Measurements from ENCODE around the gene MED23.
"Not testable (repeated sequence)": the region's sequence is repeated elsewhere in the genome, so short reads cannot be mapped to it uniquely, and the experiment has no call there.

The MED23 gene

GRCh38 chr6:131532580-131533039 is 95.4 kb downstream of the MED23 start:
- in situ Hi-C loops (cut with HindIII; ENCODE audit: low sequenced_read_pairs) = no loop called here

GRCh38 chr6:131531681-131532080 is 96.4 kb downstream of the MED23 start:
- in situ Hi-C loops (cut with HindIII; ENCODE audit: low sequenced_read_pairs); H3K4me3 ChIP-seq (ENCODE audit: low read depth, low read length); DNase-seq (ENCODE audit: low read depth): not testable (repeated sequence)

More at GRCh38 chr6:131532580-131533039, 95.4 kb downstream of the MED23 start:
- no peak for DNase-seq (ENCODE audit: low read depth)
- no peak overlapping the region for H3K4me3 ChIP-seq (ENCODE audit: low read depth, low read length)
- no peak for TF ChIP-seq CTCF (IDR thresholded peaks at IDR 0.05; ENCODE audit: low read depth, low read length, missing control alignments)

GRCh38 chr6:131530936-131531335 is 97.1 kb downstream of the MED23 start:
- DNase-seq (ENCODE audit: low read depth); in situ Hi-C loops (cut with HindIII; ENCODE audit: low sequenced_read_pairs); H3K4me3 ChIP-seq (ENCODE audit: low read depth, low read length): not testable (repeated sequence)

GRCh38 chr6:131524695-131525336 is 103.2 kb downstream of the MED23 start:
- DNase-seq (ENCODE audit: low read depth) = no peak
- no peak for TF ChIP-seq CTCF (IDR thresholded peaks at IDR 0.05; ENCODE audit: low read depth, low read length, missing control alignments)
- in situ Hi-C loops (cut with HindIII; ENCODE audit: low sequenced_read_pairs) = no loop called here
- no peak overlapping the region for H3K4me3 ChIP-seq (ENCODE audit: low read depth, low read length)

GRCh38 chr6:131523988-131524673 is 103.9 kb downstream of the MED23 start:
- in situ Hi-C loops (cut with HindIII; ENCODE audit: low sequenced_read_pairs) = no loop called here

More at GRCh38 chr6:131523988-131524673, 103.9 kb downstream of the MED23 start:
- DNase-seq (ENCODE audit: low read depth) = no peak
- no peak for TF ChIP-seq CTCF (IDR thresholded peaks at IDR 0.05; ENCODE audit: low read depth, low read length, missing control alignments)
- H3K4me3 ChIP-seq (ENCODE audit: low read depth, low read length) = no peak overlapping the region

Measured in astrocyte of the cerebellum (primary cell).